HG02938 (cell line): ENCODE measurements around the gene ARL14EPL.
"Not testable (repeated sequence)": the region's sequence is repeated elsewhere in the genome, so short reads cannot be mapped to it uniquely, and the experiment has no call there.

ENCODE experiments used
- ATAC-seq: cut with Tn5 transposase; IDR thresholded peaks from one replicate; pipeline ENCODE4 v1.9.1; 2021; ENCODE audit warnings: mild to moderate bottlenecking, moderate library complexity; ENCODE audit not compliant: unreplicated experiment

Gene ARL14EPL

DNA sequence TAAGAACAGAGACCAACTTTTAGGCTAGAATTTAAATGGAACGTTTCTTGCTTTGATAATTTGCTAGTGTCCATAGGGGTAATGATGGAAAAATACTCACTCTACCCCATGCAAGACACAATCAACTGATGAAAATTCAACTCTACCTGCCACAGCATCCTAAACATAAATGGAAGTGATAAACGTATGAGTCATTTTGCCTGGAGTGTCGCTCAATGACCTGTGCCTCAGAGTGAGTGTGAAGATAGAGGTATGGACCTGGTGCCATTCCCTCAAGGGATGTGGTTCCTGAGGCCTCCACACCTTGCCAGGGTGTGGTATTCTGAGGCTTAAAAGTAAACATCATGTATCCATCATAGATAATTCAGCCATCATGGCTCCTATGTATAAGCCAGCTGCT, 14.0 kb downstream of the ARL14EPL start:
- ATAC-seq, result no peak

DNA sequence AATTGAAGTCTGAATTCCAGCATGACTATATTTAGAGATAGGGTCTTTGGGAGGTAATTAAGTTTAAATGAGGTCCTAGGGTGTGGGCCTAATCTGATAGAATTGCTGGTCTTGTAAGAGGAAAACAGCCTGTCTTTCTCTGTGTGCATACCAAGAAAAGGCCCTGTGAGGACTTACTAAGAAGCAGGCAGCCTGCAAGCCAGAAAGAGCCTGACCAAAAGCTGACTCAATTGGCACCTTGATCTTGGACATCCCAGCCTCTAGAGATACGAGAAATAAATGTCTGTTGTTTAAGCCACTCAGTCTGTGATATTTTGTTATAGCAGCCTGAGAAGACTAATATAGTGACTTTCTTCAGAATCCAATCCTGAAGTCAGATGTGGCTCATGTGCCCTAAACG, 14.6 kb downstream of the ARL14EPL start:
- ATAC-seq, result no peak

DNA sequence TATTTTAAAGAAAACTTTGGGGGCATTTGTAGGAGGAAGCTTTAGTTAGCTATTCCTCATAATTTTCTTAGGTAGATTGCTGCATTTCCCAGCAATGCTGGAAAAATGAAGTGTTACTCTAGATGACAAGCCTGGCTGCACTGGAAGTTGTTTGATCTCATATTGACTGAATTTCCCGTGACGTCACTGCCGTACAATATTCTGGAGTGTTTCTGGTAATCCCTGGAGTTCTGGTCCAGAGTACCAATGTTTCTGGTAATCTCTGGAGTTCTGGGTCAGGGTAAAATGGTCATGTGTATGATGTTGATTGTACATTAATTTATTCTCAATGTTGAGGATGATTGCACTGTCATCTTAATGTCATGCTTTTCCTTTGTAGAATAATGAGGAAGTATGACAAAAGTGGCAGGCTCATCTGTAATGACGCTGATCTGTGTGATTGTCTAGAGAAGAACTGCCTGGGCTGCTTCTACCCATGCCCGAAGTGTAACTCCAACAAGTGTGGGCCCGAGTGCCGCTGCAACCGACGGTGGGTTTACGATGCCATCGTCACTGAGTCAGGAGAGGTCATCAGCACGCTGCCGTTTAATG, 26.2 kb downstream of the ARL14EPL start:
- no peak for ATAC-seq

DNA sequence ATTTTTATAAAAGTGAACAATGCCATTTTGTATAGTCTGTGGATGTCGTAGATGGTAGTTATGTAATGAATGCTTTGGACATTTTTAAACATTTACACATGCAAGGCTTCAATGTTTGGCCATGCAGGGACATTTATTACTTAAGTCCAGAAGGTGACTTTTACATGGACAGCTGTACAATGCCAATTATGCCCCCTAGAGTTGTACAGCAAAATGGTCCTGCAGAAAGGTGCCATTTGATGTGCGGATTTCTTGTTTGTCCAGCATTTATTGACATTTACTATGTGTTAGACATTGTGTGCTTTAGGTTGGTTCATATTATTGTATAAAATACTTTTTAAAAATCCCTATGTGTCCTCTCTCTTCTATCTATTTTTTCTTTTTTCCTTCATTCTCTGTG, 30.1 kb downstream of the ARL14EPL start:
- ATAC-seq, result no peak

DNA sequence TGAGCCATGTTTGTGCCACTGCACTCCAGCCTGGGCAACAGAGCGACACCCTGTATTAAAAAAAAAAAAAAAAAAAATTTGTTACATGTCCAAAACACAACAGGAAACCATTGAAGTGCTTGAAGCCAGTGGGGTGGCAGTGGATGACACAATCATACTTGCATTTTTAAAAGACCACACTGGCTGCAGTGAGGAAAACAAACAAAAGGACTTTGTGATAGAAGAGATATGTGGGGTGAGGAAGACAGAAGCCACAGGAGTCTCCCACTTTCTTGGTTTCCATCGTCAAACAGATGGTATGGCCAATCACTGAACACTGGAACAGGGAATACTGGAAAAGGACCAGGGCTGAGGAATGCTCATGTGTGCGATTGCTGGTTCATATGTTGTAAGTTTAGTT, 31.7 kb downstream of the ARL14EPL start:
- no peak for ATAC-seq

DNA sequence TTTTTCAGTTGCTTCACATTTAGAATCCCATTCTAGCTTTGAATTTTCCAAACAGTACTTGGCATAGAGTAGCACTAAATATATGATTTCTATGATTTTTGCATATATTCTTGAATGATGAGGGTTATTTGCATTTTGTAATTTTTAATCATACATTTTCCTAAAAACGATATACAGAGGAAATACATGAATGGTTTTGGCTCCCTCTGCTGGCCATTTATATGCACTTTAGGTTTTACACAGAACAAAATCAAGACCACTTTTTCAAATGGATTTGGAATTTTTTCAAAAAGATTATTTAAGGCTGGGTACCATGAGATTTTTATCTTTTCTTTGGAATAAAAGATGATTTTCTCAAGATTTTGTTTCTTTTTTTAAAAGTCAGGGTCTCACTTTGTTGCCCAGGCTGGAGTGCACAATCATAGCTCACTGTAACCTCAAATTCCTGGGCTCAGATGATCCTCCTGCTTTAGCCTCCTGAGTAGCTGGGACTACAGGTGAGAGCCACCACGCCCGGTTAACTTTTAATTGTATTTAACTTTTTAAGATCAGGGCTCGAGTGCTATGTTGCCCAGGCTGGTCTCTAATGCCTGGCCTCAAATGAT, 35.9 kb downstream of the ARL14EPL start:
- peak; percentile 62 for ATAC-seq

DNA sequence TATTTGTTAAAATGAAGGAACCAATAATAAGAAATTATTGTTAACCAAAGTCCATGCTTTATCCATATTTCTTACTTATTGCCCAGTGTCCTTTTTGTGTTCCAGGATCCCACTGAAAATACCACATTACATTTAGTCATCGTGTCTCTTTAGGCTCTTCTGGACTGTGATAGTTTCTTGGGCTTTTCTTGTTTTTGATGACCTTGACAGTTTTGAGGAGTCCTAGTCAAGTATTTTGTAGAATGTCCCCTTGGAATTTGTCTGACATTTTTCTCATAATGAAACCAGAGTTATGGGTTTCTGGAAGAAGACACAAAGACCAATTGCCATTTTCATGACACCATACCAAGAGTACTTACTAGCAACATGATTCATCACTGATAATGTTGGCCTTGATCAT, 38.9 kb downstream of the ARL14EPL start:
- ATAC-seq, result no peak

DNA sequence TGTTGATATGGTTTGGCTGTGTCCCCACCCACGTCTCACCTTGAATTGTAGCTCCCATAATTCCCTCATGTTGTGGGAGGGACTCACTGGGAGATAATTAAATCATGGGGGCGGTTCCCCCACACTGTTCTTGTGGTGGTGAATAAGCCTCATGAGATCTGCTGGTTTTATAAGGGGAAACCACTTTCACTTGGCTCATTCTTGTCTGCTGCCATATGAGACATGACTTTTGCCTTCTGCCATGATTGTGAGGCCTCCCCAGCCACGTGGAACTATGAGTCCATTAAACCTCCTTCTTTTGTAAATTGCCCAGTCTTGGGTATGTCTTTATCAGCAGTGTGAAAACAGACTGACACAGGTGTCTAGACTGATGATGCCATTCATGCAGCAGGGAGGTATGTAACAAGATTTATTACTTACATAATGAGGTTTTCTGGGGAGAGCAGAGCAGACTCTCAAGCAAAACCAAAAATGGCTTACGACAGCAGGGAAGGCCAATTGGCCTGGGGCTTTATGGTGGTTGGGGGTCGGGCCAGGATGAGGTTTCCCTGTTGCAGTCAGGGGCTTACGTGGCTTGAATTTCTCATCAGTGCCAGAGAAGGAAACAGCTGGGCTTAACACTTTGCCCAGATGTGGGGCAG, 43.0 kb downstream of the ARL14EPL start:
- ATAC-seq, result no peak

DNA sequence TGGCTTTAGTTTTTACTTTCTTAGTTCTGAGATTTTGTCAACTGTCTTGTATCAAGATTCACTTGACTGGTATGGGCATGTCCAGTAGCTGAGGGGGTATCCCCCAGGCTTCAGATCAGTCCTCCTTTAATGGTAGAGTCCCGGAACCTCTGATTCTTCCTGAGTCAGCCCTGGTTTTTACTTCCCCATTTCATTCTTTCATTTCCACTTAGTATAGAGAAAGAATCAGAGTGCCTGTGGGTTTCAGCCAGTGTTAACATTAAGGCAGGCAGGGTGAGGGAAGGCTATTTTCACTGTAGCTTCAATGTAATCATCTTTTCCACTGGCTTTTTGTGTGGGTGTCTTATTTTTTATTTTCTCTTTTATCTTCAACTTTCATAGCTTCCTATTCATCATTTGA, 44.2 kb downstream of the ARL14EPL start:
- peak; percentile 97 for ATAC-seq

DNA sequence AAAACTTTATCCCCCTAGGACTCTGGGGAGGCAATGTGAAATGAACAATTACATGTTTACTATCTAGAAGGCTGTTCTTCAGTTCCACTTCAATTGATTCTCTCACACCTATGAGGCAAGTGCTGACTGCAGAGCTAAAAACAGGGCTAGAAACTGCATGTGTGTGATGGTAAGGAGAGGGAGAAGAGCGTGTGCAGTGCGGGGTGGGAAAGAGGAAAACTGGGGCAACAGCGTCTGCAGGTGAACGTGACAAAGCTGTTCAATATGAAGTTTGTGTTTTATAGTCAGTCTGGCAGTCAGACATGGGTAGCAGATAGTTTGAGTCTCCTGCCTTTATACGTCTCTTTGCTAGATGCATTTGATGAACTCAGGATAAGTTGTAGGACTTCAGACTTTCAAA, 45.9 kb downstream of the ARL14EPL start:
- ATAC-seq, result no peak

DNA sequence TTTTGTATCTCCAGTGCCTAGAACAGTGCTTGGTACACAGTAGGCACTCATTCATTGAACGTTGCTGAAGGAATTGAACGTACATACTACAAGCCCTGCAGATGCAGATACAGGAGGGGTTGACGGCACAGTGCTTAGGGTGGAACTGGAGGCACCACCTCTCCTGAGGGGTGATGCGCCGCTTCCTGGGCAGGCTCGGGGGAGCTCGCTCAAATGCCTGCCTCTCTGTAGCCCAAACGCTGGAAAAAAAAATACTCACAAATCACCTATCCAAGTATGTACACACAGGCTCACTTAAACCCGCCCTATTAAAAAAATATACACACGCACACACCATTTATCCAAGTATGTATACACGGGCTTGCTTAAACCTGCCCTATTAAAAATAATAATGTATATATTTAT, 52.0 kb downstream of the ARL14EPL start:
- ATAC-seq, result peak; percentile 26

DNA sequence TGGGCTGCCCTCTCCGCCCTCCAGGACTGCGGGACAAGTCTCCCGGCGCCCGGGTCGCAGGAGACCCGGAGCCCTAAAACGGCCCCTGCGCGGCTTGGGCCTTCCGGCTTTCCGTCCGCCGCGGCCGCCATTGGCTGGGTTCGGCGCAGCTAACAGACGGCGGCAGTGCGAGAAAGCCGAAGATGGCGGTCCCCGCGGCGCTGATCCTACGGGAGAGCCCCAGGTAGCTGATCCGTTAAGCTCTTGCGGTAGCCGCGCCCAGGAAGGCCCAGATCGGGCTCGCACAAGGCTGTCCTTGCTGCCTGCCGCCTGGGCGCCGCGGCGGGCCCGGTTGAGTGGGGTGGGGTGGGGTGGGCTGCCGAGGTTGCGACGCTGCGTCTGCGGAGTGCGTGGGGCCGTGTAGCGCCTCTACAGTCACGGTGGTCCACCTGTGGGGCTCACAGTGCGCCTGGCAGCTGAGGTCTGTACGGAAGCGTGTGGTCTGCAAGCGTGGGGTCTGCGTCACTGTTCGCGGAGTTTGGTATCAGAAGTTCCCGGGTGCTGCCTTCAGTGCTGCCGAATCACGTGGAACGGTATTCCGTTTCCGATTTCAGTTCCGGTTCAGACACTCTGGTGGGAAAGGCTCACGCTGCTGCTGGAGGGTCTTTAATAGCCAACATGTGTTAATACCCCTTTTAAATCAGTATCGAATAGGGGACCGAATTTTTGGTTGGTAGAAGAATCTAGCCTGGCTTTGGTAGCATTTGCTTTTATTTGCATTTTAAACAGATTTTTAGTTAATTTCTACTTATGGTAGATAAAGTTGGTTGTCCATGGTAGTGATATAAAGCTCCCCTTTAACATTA, 52.8 kb downstream of the ARL14EPL start, which contains the start of gene COMMD10:
COMMD10 (plus strand) TSS at position 155 of the 845 bp plus-strand sequence.
- ATAC-seq, result peak; percentile 92

DNA sequence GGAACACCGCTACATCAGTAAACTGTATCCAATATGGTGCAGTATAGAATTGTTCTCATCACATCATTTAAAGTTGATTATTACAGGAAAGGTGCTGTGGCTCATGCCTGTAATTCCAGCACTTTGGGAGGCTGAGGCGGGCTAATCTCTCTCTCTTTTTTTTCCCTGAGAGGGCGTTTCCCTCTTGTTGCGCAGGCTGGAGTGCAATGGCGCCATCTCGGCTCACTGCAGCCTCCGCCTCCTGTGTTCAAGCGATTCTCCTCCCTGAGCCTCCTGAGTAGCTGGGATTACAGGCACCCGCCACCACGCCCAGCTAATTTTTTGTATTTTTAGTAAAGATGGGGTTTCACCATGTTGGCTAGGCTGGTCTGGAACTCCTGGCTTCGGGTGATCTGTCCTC, 54.0 kb downstream of the ARL14EPL start:
- not testable (repeated sequence) for ATAC-seq

DNA sequence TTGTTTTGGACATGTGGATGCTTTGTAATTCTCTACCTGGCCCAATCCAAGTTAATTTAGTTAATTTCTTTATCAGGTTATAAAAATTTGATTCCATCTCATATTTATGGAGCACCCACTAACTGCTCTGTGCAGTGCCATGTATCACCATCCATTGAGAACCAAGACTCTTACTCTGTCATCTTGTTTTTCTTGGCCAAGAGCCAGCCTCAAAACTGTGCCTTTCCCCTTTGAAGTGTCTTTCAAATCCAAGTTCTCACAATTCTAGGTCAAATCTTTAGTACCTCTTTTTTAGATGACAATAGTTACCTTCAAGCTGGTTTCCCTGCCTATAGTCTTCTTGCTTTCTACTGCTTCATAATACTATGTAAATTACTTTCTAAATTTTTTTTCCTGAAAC, 55.8 kb downstream of the ARL14EPL start:
- ATAC-seq, result no peak

DNA sequence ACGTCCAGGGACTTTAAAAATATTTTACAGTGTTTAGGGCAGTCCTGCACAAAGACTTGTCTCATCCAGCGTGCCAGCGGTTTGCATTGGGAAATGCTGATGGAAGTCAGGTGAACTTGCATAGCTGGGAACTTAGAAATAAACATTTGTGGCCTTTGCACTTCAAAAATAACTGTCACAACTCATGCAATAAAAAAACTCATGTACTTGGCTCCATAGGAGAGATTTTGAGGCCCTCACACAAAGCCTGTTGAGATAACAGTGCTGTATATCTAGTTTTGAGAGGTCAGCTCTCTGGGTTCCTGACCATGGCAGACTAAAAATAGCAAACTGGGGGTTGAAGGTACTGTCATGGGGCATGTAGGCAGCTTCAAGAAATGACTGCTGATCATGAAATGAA, 58.0 kb downstream of the ARL14EPL start:
- ATAC-seq, result no peak

DNA sequence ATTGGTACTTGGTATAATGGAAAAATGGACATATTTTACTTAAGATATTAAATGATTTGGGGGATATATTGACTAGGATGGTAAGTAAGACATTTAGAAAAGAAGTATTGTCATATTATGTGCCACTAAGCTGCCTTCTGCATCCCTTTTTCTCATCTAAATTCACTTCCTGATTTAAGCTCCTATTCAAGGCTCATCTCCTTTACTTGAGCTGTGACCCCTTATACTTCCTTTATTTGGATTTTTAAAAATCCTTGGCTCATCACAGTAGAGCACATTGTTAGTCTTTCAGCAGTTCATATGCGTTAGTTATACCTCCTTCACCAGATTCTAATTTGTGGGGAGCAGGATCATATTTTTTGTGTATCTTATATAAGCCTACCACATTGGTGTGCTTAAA, 59.1 kb downstream of the ARL14EPL start:
- no peak for ATAC-seq

DNA sequence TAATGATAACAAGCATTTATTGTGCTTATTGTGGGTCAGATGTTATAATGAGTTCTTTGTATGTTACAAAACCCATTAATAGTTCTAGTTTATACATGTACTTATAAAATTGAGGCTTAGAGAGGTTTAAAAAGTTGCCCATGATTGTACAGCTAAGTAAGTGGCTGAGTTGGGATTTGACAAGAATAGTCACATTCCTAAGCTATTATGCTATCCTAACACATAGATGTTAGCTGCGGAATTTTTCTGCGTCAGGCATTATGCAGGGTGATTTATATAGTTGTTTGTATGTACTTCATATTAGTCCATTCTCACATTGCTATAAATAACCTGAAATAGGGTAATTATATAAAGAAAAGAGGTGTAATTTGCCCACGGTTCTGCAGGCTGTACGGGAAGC, 65.0 kb downstream of the ARL14EPL start:
- no peak for ATAC-seq

DNA sequence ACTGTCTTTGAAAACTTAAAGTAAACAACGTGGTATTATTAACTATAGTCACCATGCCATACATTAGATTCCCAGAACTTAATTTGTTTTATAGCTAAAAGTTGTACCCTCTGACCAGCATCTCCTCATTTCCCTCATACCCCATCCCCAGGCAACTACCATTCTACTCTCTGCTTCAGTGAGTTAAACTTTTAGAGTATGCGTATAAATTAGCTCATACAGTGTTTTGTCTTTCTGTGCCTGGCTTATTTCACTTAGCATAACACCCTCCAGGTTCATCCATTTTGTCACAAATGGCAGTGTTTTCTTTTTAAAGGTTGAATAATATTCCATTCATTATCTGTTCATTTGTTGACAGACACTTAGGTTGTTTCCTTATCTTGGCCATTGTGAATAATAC, 66.7 kb downstream of the ARL14EPL start:
- ATAC-seq, result no peak

DNA sequence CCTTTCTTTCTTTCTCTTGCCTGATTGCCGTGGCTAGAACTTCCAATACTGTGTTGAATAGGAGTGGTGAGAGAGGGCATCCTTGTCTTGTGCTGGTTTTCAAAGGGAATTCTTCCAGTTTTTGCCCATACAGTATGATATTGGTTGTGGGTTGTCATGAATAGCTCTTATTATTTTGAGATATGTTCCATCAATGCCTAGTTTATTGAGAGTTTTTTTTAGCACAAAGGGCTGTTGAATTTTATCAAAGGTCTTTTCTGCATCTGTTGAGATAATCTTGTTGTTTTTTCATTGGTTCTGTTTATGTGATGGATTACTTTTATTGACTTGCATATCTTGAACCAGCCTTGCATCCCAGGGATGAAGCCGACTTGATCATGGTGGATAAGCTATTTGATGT, 72.7 kb downstream of the ARL14EPL start:
- ATAC-seq, result not testable (repeated sequence)
